HCT116 (cell line): ENCODE results near the gene IQCF2. TPM values are rescaled to one million over a fixed set of nuclear protein-coding genes. Genes with fewer than 3 reads are reported as not detected.

Experiments used
- ATAC-seq: fragments of 200-7000 bp; cut with Tn5 transposase; 2 replicates; pipeline ENCODE4 v1.9.1; 2020; ENCODE audit warnings: mild to moderate bottlenecking, moderate library complexity
- BruUV-seq: library from RNA; stranded (reverse); fragments of 400-500 nt; replicated peaks from 2 replicates; lab custom pipeline; 2021; lab: Mats Ljungman, UMichigan
- CTCF ChIA-PET: fragments of 300-600 bp; sonication (Branson Sonifier 250); formaldehyde crosslinking; loops from one replicate; lab custom pipeline; 2021; ENCODE audit warnings: antibody characterized with exemption; lab: Charles Lee
- POLR2A ChIA-PET: fragments of 300-600, 350-600 bp; sonication (Branson Sonifier 250); formaldehyde crosslinking; loops from one replicate; lab custom pipeline; 2021; ENCODE audit warnings: antibody characterized with exemption; lab: Charles Lee
- RAD21 ChIA-PET, 2 experiments: fragments of 300-600 bp; sonication (Branson Sonifier 250); formaldehyde crosslinking; loops; one replicate each; lab custom pipeline; 2023; ENCODE audit warnings: low total read pairs in 2 of 2; ENCODE audit not compliant: uncharacterized antibody in 2 of 2, unreplicated experiment in 2 of 2, low non-redundant PET in 1 of 2; lab: Charles Lee
- DNase-seq: peaks from one replicate; pipeline ENCODE4 v3.0.0-alpha.2; 2010; ENCODE audit warnings: low read depth, low spot score
- H2AFZ ChIP-seq: fragments of 200-600 bp; shearing (Covaris generic), sonication (generic); 2 replicates; pipeline ENCODE4 v1.6.1; 2017; ENCODE audit warnings: low read depth, mixed run types, mixed read lengths, antibody characterized with exemption, low read length; ENCODE audit not compliant: poor library complexity, severe bottlenecking
- H3K27ac ChIP-seq: 2 replicates; pipeline ENCODE4 v1.5.1; 2012; ENCODE audit warnings: low read depth, low read length
- H3K27me3 ChIP-seq: fragments of 200-600 bp; sonication (generic); 2 replicates; pipeline ENCODE4 v1.6.1; 2016; ENCODE audit warnings: mixed run types, low read length, mixed read lengths; ENCODE audit not compliant: insufficient read depth
- H3K36me3 ChIP-seq, 2 experiments: fragments of 200-500 bp in 1 of 2; fragments of 200-600 bp in 1 of 2; sonication (Bioruptor generic) in 1 of 2; sonication (generic) in 1 of 2; 2 replicates each; pipeline versions ENCODE4 v1.5.1 to v1.6.1; 2014 to 2016; ENCODE audit warnings: low read length in 2 of 2, inconsistent platforms in 1 of 2, mixed read lengths in 1 of 2, mixed run types in 1 of 2; ENCODE audit not compliant: insufficient read depth in 2 of 2, control insufficient read depth in 1 of 2
- H3K4me1 ChIP-seq, 2 experiments: fragments of 200-600 bp in 1 of 2; sonication (generic) in 1 of 2; 2 replicates each; pipeline versions ENCODE4 v1.5.1 to v1.6.1; 2012 to 2017; ENCODE audit warnings: low read length in 2 of 2, inconsistent platforms in 1 of 2, mild to moderate bottlenecking in 1 of 2, mixed read lengths in 1 of 2, mixed run types in 1 of 2, moderate library complexity in 1 of 2; ENCODE audit not compliant: insufficient read depth in 2 of 2, control insufficient read depth in 1 of 2
- H3K4me2 ChIP-seq: fragments of 200-600 bp; sonication (generic); 2 replicates; pipeline ENCODE4 v1.6.1; 2017; ENCODE audit warnings: mixed run types, low read length, mixed read lengths
- H3K4me3 ChIP-seq, 2 experiments: fragments of 200-600 bp in 1 of 2; sonication (generic) in 1 of 2; replicated peaks in 1 of 2; 2 replicates each; pipeline ENCODE4 v1.5.1; 2011 to 2016; ENCODE audit warnings: low read length in 2 of 2, control low read depth in 1 of 2, low read depth in 1 of 2, mild to moderate bottlenecking in 1 of 2, mixed read lengths in 1 of 2, mixed run types in 1 of 2
- H3K79me2 ChIP-seq: fragments of 200-600 bp; sonication (generic); 2 replicates; pipeline ENCODE4 v1.6.1; 2017; ENCODE audit warnings: mild to moderate bottlenecking, mixed run types, low read length, moderate library complexity, mixed read lengths; ENCODE audit not compliant: insufficient read depth
- H3K9ac ChIP-seq: fragments of 200-600 bp; sonication (generic); 2 replicates; pipeline ENCODE4 v1.6.1; 2016; ENCODE audit warnings: low read length, mixed read lengths
- H3K9me2 ChIP-seq: fragments of 200-600 bp; sonication (generic), shearing (Covaris generic); 2 replicates; pipeline ENCODE4 v1.6.1; 2017; ENCODE audit warnings: mixed run types, mild to moderate bottlenecking, moderate library complexity; ENCODE audit not compliant: insufficient read depth
- H3K9me3 ChIP-seq, 2 experiments: fragments of 200-500 bp in 1 of 2; fragments of 200-600 bp in 1 of 2; sonication (Bioruptor generic) in 1 of 2; sonication (generic) in 1 of 2; 2 replicates each; pipeline ENCODE4 v1.6.1; 2014 to 2017; ENCODE audit warnings: low read length in 2 of 2, mixed read lengths in 2 of 2, inconsistent platforms in 1 of 2, low read depth in 1 of 2, mild to moderate bottlenecking in 1 of 2, mixed run types in 1 of 2, moderate library complexity in 1 of 2; ENCODE audit not compliant: control insufficient read depth in 1 of 2, insufficient read depth in 1 of 2
- H4K20me1 ChIP-seq: fragments of 200-600 bp; sonication (generic), shearing (Covaris generic); 2 replicates; pipeline ENCODE4 v1.6.1; 2017; ENCODE audit warnings: mixed run types, mild to moderate bottlenecking, moderate library complexity; ENCODE audit not compliant: insufficient read depth
- CEBPB ChIP-seq: IDR thresholded peaks from 2 replicates; pipeline ENCODE4 v1.6.1; 2012; ENCODE audit warnings: low read depth
- FOSL1 ChIP-seq: IDR thresholded peaks from 2 replicates; pipeline ENCODE4 v1.6.1; 2012; ENCODE audit warnings: low read depth
- REST ChIP-seq: IDR thresholded peaks from 2 replicates; pipeline ENCODE4 v1.6.1; 2012; ENCODE audit warnings: low read depth
- SP1 ChIP-seq: IDR thresholded peaks from 2 replicates; pipeline ENCODE4 v1.6.1; 2012; ENCODE audit warnings: low read depth
- ZFX ChIP-seq: fragments of 450-650 bp; IDR thresholded peaks from 2 replicates; pipeline ENCODE4 v1.6.1; 2017
- intact Hi-C: fragments of 100-400 bp; cut with micrococcal nuclease; formaldehyde crosslinking; loops from 2 replicates; pipeline ENCODE4 v1.10.0; 2022
- total RNA-seq: library from RNA; stranded (reverse); gene quantifications from one replicate; pipeline ENCODE4 v1.2.1, GENCODE V29; 2021; ENCODE audit not compliant: unreplicated experiment
- TF ChIP-seq, protein P1 (sequence below), 3 experiments: fragments of 200-600 bp in 1 of 3; sonication (generic) in 1 of 3; IDR thresholded peaks in 2 of 3; conservative IDR thresholded peaks in 1 of 3; 2 replicates each; pipeline ENCODE4 v1.5.1; 2012 to 2017; ENCODE audit warnings: low read depth in 2 of 3, low read length in 2 of 3, antibody characterized with exemption in 1 of 3, borderline replicate concordance in 1 of 3, control low read depth in 1 of 3, mild to moderate bottlenecking in 1 of 3, mixed read lengths in 1 of 3, mixed run types in 1 of 3, moderate library complexity in 1 of 3; ENCODE audit not compliant: insufficient read depth in 1 of 3

The IQCF2 gene
- total RNA-seq, 1 experiment from 2014 or later: not detected

DNA sequence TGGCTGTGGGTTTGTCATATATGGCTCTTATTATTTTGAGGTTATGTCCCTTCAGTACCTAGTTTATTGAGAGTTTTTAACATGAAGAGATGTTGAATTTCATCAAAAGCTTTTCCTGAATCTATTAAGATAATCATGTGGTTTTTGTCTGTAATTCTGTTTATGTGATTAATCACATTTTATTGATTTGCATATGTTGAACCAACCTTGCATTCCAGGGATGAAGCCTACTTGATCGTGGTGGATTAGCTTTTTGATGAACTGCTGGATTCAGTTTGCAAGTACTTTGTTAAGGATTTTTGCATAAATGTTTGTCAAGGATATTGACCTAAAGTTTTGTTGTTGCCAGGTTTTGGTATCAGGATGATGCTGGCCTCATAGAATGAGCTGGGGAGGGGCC, 33.1 kb upstream of the IQCF2 start:
- ChIA-PET RAD21 (no interaction called here), POLR2A (no interaction called here), CTCF (interaction anchor here (1.0 kb wide), 1 partner anchor 8 kb away, joined by 4 read pairs; no protein-coding TSS in a partner anchor)
- no peak for TF ChIP-seq CEBPB
- TF ChIP-seq SP1: no peak
- TF ChIP-seq, protein P1, sequence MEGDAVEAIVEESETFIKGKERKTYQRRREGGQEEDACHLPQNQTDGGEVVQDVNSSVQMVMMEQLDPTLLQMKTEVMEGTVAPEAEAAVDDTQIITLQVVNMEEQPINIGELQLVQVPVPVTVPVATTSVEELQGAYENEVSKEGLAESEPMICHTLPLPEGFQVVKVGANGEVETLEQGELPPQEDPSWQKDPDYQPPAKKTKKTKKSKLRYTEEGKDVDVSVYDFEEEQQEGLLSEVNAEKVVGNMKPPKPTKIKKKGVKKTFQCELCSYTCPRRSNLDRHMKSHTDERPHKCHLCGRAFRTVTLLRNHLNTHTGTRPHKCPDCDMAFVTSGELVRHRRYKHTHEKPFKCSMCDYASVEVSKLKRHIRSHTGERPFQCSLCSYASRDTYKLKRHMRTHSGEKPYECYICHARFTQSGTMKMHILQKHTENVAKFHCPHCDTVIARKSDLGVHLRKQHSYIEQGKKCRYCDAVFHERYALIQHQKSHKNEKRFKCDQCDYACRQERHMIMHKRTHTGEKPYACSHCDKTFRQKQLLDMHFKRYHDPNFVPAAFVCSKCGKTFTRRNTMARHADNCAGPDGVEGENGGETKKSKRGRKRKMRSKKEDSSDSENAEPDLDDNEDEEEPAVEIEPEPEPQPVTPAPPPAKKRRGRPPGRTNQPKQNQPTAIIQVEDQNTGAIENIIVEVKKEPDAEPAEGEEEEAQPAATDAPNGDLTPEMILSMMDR (IDR thresholded peaks at IDR 0.05 in 2 of 3, conservative IDR thresholded peaks at IDR 0.05 in 1 of 3; ENCODE audit: borderline replicate concordance in 1 of 3, insufficient read depth in 1 of 3, low read depth in 2 of 3, low read length in 2 of 3): no peak
- no peak for TF ChIP-seq FOSL1
- DNase-seq (no peak), ATAC-seq (no peak)
- H3K4me3 ChIP-seq: no peak overlapping the region
- no peak overlapping the region for H3K27ac ChIP-seq
- no TSS peak for BruUV-seq
- no peaks in the 10 kb centered on the region for H3K27me3 ChIP-seq
- no peak overlapping the region for H3K9ac ChIP-seq
- H2AFZ ChIP-seq: no peak overlapping the region
- intact Hi-C loops: no loop called here
- H3K4me1 ChIP-seq: no peaks in the 10 kb centered on the region
- no peaks in the 10 kb centered on the region for H3K79me2 ChIP-seq
- H3K9me3 ChIP-seq: peaks cover 5 to 8% of the 10 kb centered on the region in 2 experiments; a peak in 3 of 4 replicates
- H4K20me1 ChIP-seq: no peaks in the 10 kb centered on the region
- no peak overlapping the region for H3K4me2 ChIP-seq
- H3K36me3 ChIP-seq: no peaks in the 10 kb centered on the region
- no peaks in the 10 kb centered on the region for H3K9me2 ChIP-seq

DNA sequence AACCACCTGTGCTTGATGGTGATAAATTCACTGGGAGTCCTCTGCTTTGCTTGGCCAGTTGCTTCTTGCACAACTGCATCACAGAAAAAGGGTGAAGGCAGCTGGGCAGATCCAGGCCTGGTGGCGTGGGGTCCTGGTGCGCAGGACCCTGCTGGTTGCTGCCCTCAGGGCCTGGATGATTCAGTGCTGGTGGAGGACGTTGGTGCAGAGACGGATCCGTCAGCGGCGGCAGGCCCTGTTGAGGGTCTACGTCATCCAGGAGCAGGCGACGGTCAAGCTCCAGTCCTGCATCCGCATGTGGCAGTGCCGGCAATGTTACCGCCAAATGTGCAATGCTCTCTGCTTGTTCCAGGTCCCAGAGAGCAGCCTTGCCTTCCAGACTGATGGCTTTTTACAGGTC, 31.1 kb upstream of the IQCF2 start:
- H3K4me3 ChIP-seq: no peak overlapping the region
- no TSS peak for BruUV-seq
- no peak overlapping the region for H3K4me2 ChIP-seq
- H3K9me2 ChIP-seq: no peaks in the 10 kb centered on the region
- no peaks in the 10 kb centered on the region for H3K4me1 ChIP-seq
- intact Hi-C loops: no loop called here
- no peak overlapping the region for H2AFZ ChIP-seq
- H3K27ac ChIP-seq: no peak overlapping the region
- RAD21 ChIA-PET: no interaction called here
- no peak overlapping the region for H3K9ac ChIP-seq
- TF ChIP-seq ZFX (no peak), REST (no peak)
- TF ChIP-seq, all 23 proteins: peak for 0
- POLR2A ChIA-PET: no interaction called here
- Histone ChIP-seq H3K9me3 (peaks cover 8 to 12% of the 10 kb centered on the region in 2 experiments; a peak in 3 of 4 replicates), H3K27me3 (no peaks in the 10 kb centered on the region), H3K36me3 (no peaks in the 10 kb centered on the region), H3K79me2 (no peaks in the 10 kb centered on the region), H4K20me1 (no peaks in the 10 kb centered on the region)
- ATAC-seq: no peak
- CTCF ChIA-PET: no interaction called here
- no peak for DNase-seq
